ENCODE measurements around the gene FHIT. TPM values are rescaled to one million over a fixed set of nuclear protein-coding genes. Genes with fewer than 3 reads are reported as not detected.

Gene FHIT
- total RNA-seq, 4 donors from 2014 or later = 4.4 to 10.6 (median 8.4) TPM

GRCh38 chr3:60294181-60294580, 957.1 kb downstream of the FHIT start:
- no peak for TF ChIP-seq CTCF (IDR thresholded peaks at IDR 0.05; ENCODE audit: low read depth)

- no peak for TF ChIP-seq CTCF (IDR thresholded peaks at IDR 0.05; ENCODE audit: low read depth)
Observed at GRCh38 chr3:60291115-60291514, 960.1 kb downstream of the FHIT start.

GRCh38 chr3:60290122-60290492, 961.1 kb downstream of the FHIT start:
- no peak for TF ChIP-seq CTCF (IDR thresholded peaks at IDR 0.05; ENCODE audit: low read depth)

- TF ChIP-seq CTCF (IDR thresholded peaks at IDR 0.05; ENCODE audit: low read depth) = no peak
Observed at GRCh38 chr3:60289341-60290121, 961.7 kb downstream of the FHIT start.

- no peak for TF ChIP-seq CTCF (IDR thresholded peaks at IDR 0.05; ENCODE audit: low read depth)
Observed at GRCh38 chr3:60282866-60283265, 968.4 kb downstream of the FHIT start.

- TF ChIP-seq CTCF (IDR thresholded peaks at IDR 0.05; ENCODE audit: low read depth) = no peak
Observed at GRCh38 chr3:60281970-60282369, 969.3 kb downstream of the FHIT start.

- no peak for TF ChIP-seq CTCF (IDR thresholded peaks at IDR 0.05; ENCODE audit: low read depth)
Observed at GRCh38 chr3:60277361-60277800, 973.9 kb downstream of the FHIT start.

All from subcutaneous adipose tissue (tissue), 4 donors.